Measurements from ENCODE around the gene SNTB2. TPM values are rescaled to one million over a fixed set of nuclear protein-coding genes. Genes with fewer than 3 reads are reported as not detected.
"Not testable (repeated sequence)": the region's sequence is repeated elsewhere in the genome, so short reads cannot be mapped to it uniquely, and the experiment has no call there.

The SNTB2 gene
- total RNA-seq, 8 experiments from 2014 or later, result 4.7 to 34.7 (median 9.2) TPM

DNA sequence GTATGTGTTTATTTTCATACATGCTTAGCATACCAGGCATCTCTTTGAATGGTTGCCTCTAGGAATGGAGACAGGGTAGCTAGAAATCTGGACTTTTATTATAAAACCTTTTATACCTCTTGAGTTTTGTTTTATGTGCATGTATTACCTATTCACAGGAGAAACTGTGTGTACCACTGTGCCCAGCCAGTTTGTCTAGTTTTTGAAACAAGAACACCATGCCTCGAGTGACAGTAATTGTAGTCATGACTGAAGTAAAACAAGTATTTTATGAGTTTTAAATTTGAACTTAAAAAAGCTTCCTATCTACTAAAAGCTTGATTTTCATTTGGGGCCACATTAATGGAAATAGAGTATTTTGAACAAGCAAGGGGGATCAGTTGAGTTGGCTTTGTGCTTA is 57.4 kb downstream of the SNTB2 start:
- in situ Hi-C loops (cut with MboI; ENCODE audit: low pct_unique_long_range_greater_than_20kb in 2 of 9, low sequenced_read_pairs in 9 of 9, unreplicated experiment in 9 of 9), result no loop called here
- 40 to 100% (median 96%) methylated on average over 1 of the region's 1 CpG; no CpG with 5 or more reads in 2 of the 10 experiments for WGBS, 10 experiments
- Histone ChIP-seq H3K4me3 (no peak overlapping the region), H3K4me1 (replicated peaks in 1 of 2) (no peaks in the 10 kb centered on the region), H3K27ac (no peak overlapping the region)
- no peak for ATAC-seq (replicated peaks in 6 of 8)

DNA sequence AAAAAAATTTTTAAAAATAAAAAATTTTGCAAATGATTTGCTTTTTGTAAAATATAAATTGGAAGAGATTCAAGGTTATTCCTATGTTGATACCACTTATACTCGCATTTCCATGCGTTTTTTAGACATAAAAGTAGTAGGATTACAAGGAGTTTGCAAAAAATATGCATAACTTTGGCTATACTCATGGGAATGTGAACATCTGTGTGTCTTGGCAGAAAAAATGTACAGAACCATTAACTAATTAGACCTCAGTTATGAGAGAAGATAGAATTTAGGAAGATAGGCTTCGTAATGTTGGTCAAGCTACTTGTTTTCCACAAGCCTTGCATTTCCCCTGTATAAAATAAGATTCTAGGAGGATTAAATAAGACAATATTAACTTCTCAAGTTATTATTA is 63.1 kb downstream of the SNTB2 start:
- no peak for ATAC-seq (replicated peaks in 6 of 8)
- Histone ChIP-seq H3K4me3 (no peak overlapping the region), H3K27ac (no peak overlapping the region), H3K4me1 (replicated peaks in 1 of 2) (no peaks in the 10 kb centered on the region)
- WGBS, 10 experiments, result 0 to 100% (median 82%) methylated on average over 2 to 3 of the region's 3 CpGs; no CpG with 5 or more reads in 1 of the 10 experiments
- in situ Hi-C loops (cut with MboI; ENCODE audit: low pct_unique_long_range_greater_than_20kb in 2 of 9, low sequenced_read_pairs in 9 of 9, unreplicated experiment in 9 of 9), result no loop called here

DNA sequence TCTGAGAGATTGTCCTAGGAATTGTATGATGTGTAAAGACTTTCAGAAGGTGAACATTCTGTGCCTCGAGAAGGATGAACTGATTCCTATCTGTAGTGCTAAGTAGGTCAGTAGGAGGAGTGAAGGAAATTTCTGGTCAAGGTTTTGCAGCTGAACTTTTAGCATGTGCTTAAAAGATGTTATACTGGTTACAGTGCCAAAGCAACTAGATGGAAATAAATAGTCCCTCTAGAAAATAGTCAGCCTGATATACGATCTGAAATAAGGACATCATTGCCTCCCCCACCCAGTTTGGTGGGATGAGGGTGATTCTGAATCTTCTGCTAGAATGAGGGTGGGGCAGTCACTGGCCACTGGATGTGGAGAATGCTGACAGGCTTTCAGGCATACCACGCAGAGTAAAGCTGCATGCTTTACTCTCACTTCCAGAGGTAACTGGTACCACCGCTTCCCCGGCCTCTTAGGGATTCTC is 66.9 kb downstream of the SNTB2 start:
- in situ Hi-C loops (cut with MboI; ENCODE audit: low pct_unique_long_range_greater_than_20kb in 2 of 9, low sequenced_read_pairs in 9 of 9, unreplicated experiment in 9 of 9), result no loop called here
- 16 to 100% (median 80%) methylated on average over 1 to 5 of the region's 5 CpGs; no CpG with 5 or more reads in 1 of the 10 experiments for WGBS, 10 experiments
- peak in 3 of 8 experiments; percentile 62 to 95 (median 77) for ATAC-seq (replicated peaks in 6 of 8)
- Histone ChIP-seq H3K4me3 (no peak overlapping the region), H3K27ac (no peak overlapping the region), H3K4me1 (replicated peaks in 1 of 2) (no peaks in the 10 kb centered on the region)

DNA sequence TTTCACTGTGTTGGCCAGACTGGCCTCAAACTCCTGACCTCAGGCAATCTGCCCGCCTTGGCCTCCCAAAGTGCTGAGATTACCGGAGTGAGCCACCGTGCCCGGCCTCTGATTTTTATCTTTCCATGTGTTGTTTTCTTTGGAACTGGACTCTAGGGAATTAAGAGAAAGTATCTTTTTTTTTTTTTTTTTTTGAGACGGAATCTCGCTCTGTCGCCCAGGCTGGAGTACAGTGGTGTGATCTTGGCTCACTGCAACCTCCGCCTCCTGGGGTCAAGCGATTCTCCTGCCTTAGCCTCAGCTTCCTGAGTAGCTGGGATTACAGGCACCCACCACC is 72.4 kb downstream of the SNTB2 start:
- H3K4me1 ChIP-seq (replicated peaks in 1 of 2); H3K27ac ChIP-seq; in situ Hi-C loops (cut with MboI; ENCODE audit: low pct_unique_long_range_greater_than_20kb in 2 of 9, low sequenced_read_pairs in 9 of 9, unreplicated experiment in 9 of 9); ATAC-seq (replicated peaks in 6 of 8); H3K4me3 ChIP-seq: not testable (repeated sequence)
- 97 to 100% (median 100%) methylated on average over 1 to 6 of the region's 9 CpGs; no CpG with 5 or more reads in 5 of the 10 experiments for WGBS, 10 experiments

DNA sequence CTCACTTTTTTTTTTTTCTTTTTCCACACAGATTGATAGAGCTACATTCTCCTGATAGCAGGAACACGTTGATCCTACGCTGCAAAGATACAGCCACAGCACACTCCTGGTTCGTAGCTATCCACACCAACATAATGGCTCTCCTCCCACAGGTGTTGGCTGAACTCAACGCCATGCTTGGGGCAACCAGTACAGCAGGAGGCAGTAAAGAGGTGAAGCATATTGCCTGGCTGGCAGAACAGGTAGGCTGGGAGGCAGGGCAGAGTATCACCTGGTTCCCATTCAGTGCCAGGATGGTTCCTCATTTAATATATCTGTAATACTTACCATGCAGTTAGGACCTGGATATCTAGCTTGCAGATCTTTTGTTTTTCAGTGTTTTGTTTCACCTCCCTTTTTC is 73.1 kb downstream of the SNTB2 start:
- H3K4me3 ChIP-seq, result no peak overlapping the region
- ATAC-seq (replicated peaks in 6 of 8), result no peak
- no peaks in the 10 kb centered on the region for H3K4me1 ChIP-seq (replicated peaks in 1 of 2)
- in situ Hi-C loops (cut with MboI; ENCODE audit: low pct_unique_long_range_greater_than_20kb in 2 of 9, low sequenced_read_pairs in 9 of 9, unreplicated experiment in 9 of 9), result no loop called here
- 67 to 98% (median 86%) methylated on average over 1 to 4 of the region's 4 CpGs; no CpG with 5 or more reads in 4 of the 10 experiments for WGBS, 10 experiments
- no peak overlapping the region for H3K27ac ChIP-seq

DNA sequence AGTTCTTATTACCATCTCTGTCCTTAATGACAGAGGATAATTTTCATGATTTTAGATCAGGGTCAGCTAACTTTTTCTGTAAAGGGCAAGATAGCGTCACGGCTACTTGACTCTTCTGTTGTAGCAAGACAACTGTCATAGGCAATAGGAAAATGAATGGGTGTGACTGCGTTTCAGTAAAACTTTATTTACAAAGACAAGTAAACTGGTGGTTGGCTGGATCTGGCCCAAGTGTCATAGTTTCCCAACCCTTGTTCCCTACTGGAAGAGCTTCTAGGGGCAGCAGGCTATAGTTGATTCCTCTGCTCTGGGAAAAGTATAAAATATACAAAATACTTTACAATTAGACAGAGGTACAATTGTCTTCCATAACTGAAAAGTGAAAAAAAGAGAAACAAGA is 73.5 kb downstream of the SNTB2 start:
- no peak for ATAC-seq (replicated peaks in 6 of 8)
- Histone ChIP-seq H3K27ac (no peak overlapping the region), H3K4me1 (replicated peaks in 1 of 2) (no peaks in the 10 kb centered on the region), H3K4me3 (no peak overlapping the region)
- in situ Hi-C loops (cut with MboI; ENCODE audit: low pct_unique_long_range_greater_than_20kb in 2 of 9, low sequenced_read_pairs in 9 of 9, unreplicated experiment in 9 of 9), result no loop called here
- 82 to 100% (median 96%) methylated on average over 1 to 3 of the region's 3 CpGs; no CpG with 5 or more reads in 1 of the 10 experiments for WGBS, 10 experiments

DNA sequence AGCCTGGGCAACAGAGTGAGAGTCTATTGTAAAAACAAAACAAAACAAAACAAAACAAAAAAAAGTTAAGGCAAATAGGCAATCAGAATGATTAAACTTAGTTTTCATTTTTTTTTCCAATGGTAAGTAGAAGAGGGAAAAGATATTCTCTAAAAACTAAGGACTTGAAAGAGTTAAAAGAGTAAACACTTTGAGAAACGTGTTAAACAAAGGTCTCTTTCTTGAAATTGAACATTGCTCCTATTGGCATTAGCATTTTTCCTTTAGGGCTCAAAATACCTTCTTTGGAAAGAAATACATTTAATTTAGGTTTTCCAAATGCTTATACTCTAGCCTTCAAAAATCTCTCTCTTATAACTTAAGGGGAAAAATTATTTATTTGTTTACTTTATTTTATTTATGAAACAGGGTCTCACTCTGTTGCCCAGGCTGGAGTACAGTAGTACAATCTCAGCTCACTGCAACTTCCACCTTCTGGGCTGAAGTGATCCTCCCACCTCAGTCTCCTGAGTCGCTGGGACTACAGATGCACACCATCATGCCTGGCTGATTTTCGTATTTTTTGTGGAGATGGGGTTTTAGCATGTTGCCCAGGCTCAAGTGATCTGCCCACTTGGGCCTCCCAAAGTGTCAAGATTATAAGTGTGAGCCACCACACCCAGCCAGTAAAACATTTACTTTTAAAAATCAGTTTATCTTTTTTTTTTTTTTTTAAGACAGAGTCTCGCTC is 79.5 kb downstream of the SNTB2 start:
- no peak for ATAC-seq (replicated peaks in 6 of 8)
- Histone ChIP-seq H3K27ac (no peak overlapping the region), H3K4me1 (replicated peaks in 1 of 2) (no peaks in the 10 kb centered on the region), H3K4me3 (no peak overlapping the region)
- in situ Hi-C loops (cut with MboI; ENCODE audit: low pct_unique_long_range_greater_than_20kb in 2 of 9, low sequenced_read_pairs in 9 of 9, unreplicated experiment in 9 of 9), result no loop called here
- 25 to 87% (median 70%) methylated on average over 1 to 3 of the region's 4 CpGs; no CpG with 5 or more reads in 2 of the 10 experiments for WGBS, 10 experiments

DNA sequence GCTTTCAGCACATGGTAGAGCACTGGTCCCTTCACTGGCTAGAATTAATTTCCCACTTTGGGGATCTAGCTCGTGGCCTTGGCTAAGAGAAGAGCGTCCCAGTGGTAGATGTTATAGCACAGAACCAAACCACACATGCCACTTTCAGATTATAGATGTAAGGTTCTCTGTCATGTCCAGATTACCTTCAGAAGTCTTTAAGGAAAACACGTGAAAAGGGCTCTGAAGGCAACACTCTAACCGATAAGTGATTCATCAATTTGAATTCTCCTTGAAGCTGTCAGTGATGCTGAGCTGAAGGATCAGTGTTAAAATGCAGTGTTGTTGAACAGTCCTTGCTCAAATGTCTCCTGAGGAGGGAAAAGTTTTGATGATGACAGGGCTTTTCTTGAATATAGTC is 80.7 kb downstream of the SNTB2 start:
- H3K27ac ChIP-seq, result no peak overlapping the region
- no peaks in the 10 kb centered on the region for H3K4me1 ChIP-seq (replicated peaks in 1 of 2)
- in situ Hi-C loops (cut with MboI; ENCODE audit: low pct_unique_long_range_greater_than_20kb in 2 of 9, low sequenced_read_pairs in 9 of 9, unreplicated experiment in 9 of 9), result no loop called here
- 85 to 100% (median 97%) methylated on average over 1 to 4 of the region's 4 CpGs; no CpG with 5 or more reads in 2 of the 10 experiments for WGBS, 10 experiments
- no peak overlapping the region for H3K4me3 ChIP-seq
- no peak for ATAC-seq (replicated peaks in 6 of 8)

DNA sequence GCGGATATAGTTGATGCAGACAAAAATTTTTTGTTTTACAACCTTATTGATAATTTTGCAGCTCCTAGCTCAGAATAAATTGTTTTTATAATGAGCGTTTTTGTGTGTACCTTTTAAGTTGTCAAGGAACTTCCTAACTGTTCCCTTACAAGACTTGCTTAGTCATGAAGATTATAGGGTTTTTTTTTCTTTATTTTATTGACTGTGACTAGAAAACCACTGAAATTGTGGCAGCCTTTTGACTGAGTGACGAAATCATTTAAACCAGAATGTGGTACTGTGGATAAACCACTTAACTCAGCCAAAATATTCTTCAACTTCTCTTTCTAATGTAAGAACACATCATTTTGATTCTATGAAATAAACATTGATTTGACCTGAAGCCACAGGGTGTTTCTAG is 83.4 kb downstream of the SNTB2 start:
- Histone ChIP-seq H3K4me3 (no peak overlapping the region), H3K27ac (no peak overlapping the region), H3K4me1 (replicated peaks in 1 of 2) (no peaks in the 10 kb centered on the region)
- WGBS, 10 experiments, result 78 to 100% (median 91%) methylated on average over 1 to 3 of the region's 3 CpGs
- no peak for ATAC-seq (replicated peaks in 6 of 8)
- in situ Hi-C loops (cut with MboI; ENCODE audit: low pct_unique_long_range_greater_than_20kb in 2 of 9, low sequenced_read_pairs in 9 of 9, unreplicated experiment in 9 of 9), result no loop called here

DNA sequence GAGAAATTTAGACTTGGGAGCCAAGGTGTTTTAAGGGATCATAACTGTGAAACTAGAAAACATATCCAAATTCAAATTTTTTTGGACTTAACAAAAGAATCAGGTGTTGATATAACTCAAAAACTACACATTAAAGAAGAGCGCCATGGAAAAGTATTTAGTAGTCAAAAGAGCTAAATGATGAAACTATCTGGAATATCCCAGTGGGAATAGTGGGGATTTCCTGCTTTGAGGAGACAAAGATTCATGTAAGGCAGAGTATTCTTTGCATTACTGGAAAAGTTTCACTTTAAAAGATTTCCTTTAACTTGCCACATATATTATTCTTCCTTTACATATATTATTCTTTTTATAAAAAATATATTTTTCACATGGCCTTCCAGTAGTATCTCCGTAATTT is 83.9 kb downstream of the SNTB2 start:
- no peak overlapping the region for H3K4me3 ChIP-seq
- no peak for ATAC-seq (replicated peaks in 6 of 8)
- 67 to 100% (median 100%) methylated on average over 1 to 2 of the region's 2 CpGs; no CpG with 5 or more reads in 1 of the 10 experiments for WGBS, 10 experiments
- H3K4me1 ChIP-seq (replicated peaks in 1 of 2), result no peaks in the 10 kb centered on the region
- H3K27ac ChIP-seq, result no peak overlapping the region
- in situ Hi-C loops (cut with MboI; ENCODE audit: low pct_unique_long_range_greater_than_20kb in 2 of 9, low sequenced_read_pairs in 9 of 9, unreplicated experiment in 9 of 9), result no loop called here

DNA sequence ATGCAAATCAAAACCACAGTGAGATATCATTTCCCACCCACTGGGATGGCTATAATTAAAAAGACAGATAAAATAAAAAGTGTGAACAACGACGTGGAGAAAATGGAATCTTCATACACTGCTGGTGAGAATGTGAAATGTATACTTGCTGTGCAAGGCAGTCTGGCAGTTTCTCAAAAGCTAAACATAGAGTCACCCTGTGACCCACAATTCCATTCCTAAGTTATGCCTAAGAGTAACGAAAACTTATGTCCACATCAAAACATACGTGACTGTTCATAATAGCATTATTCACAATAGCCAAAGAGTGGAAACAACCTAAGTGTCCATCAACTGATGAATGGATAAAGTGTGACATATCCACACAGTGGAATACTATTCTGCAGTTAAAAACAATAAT is 86.0 kb downstream of the SNTB2 start:
- in situ Hi-C loops (cut with MboI; ENCODE audit: low pct_unique_long_range_greater_than_20kb in 2 of 9, low sequenced_read_pairs in 9 of 9, unreplicated experiment in 9 of 9), result no loop called here

DNA sequence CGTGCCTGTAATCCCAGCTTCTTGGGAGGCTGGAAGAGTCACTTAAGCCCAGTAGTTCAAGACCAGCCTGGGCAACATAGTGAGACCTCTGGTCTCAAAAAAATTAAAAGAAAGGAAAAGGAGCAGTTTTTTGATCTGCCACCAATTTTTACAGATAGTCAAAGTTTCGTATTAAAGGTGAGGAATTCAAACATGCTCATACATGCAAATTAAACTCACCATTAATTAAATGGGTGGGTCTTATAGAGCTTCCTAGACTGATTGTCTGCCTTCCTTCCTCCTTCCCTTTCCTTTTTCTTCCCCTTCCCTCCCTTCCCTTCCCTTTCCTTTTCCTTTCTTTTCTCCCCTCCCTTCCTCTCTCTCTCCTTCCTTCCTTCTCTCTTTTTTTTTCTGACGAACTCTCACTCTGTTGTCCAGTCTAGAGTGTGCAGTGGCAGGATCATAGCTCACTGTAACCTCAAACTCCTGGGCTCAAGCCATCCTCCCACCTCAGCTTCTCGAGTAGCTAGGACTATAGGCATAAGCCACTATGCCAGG is 87.8 kb downstream of the SNTB2 start:
- Histone ChIP-seq H3K27ac (no peak overlapping the region), H3K4me3 (no peak overlapping the region), H3K4me1 (replicated peaks in 1 of 2) (no peaks in the 10 kb centered on the region)
- no peak for ATAC-seq (replicated peaks in 6 of 8)
- in situ Hi-C loops (cut with MboI; ENCODE audit: low pct_unique_long_range_greater_than_20kb in 2 of 9, low sequenced_read_pairs in 9 of 9, unreplicated experiment in 9 of 9), result loop anchor here in 5 of 9 experiments (25.0 kb wide), 2 partner anchors 87 to 112 kb away; partner anchors contain the start of gene SNTB2 (in 1 of the 5)
- 30 to 100% (median 91%) methylated on average over 1 to 3 of the region's 4 CpGs for WGBS, 10 experiments

More for the DNA sequence above, 86.0 kb downstream of the SNTB2 start:
- 56 to 100% (median 92%) methylated on average over 2 to 4 of the region's 4 CpGs for WGBS, 10 experiments
- no peak overlapping the region for H3K27ac ChIP-seq
- no peak overlapping the region for H3K4me3 ChIP-seq
- no peak for ATAC-seq (replicated peaks in 6 of 8)
- H3K4me1 ChIP-seq (replicated peaks in 1 of 2), result no peaks in the 10 kb centered on the region

DNA sequence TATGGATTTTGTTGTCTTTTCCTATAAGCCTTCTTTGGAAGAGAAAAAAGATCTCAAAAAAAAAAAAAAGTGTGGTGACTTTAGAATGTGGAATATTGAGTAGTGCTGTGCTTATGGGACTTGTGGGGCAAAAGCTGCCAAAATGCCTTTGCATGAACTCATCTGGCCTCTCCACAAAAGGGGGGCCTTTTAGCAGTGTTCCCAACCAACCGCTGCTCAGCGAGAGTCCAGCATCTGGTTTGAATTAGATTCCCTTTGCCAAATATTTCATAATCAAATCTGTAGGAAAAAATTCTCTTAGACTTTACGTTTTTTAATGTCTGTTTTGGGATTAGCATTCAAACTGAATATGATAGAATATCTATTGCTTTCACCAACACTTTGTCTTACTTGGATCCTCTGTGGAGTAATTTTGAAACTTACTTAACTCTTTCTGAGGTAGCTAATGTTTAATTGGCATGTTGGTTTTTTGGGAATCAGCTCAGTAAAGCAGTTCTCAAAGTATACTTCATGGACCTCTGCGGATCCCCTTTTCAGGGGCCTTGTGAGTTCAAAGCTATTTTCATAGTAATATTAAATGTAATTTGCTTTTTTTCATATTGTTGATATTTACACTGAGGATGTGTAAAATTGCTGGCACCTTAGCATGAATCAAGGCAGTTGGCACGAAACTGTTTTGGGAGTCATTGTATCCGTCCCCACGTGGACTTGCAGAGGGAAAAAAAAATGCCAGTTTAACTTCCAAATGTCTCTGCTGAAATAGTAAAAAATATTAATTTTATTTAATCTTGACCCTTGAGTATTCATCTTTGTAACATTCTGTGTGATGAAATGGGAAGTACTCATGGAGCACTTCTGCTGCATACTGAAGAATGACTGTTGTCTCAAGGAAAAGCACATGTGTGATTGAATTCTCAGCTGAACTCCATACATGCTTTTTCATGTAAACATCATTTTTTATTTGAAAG is 89.5 kb downstream of the SNTB2 start:
- WGBS, 10 experiments, result 0 to 100% (median 85%) methylated on average over 1 to 7 of the region's 7 CpGs; no CpG with 5 or more reads in 1 of the 10 experiments
- in situ Hi-C loops (cut with MboI; ENCODE audit: low pct_unique_long_range_greater_than_20kb in 2 of 9, low sequenced_read_pairs in 9 of 9, unreplicated experiment in 9 of 9), result loop anchor here in 5 of 9 experiments (25.0 kb wide), 2 partner anchors 89 to 114 kb away; partner anchors contain the start of gene SNTB2 (in 1 of the 5)
- H3K4me1 ChIP-seq (replicated peaks in 1 of 2), result no peaks in the 10 kb centered on the region
- peak in 3 of 8 experiments; percentile 72 to 80 (median 76) for ATAC-seq (replicated peaks in 6 of 8)
- H3K4me3 ChIP-seq, result no peak overlapping the region
- no peak overlapping the region for H3K27ac ChIP-seq
